Measurements from ENCODE around the gene NTMT1.

NTMT1 gene

GRCh38 chr9:129612123-129612522, 13.8 kb upstream of the NTMT1 start:
- no peak overlapping the region for H3K4me3 ChIP-seq (ENCODE audit: low read depth, low read length)
- TF ChIP-seq MAX (IDR thresholded peaks at IDR 0.05; ENCODE audit: low read depth, low read length) (no peak), CTCF (IDR thresholded peaks at IDR 0.05; ENCODE audit: low read depth, low read length) (no peak), MYC (IDR thresholded peaks at IDR 0.05; ENCODE audit: low read depth, low read length) (no peak), POLR2A (IDR thresholded peaks at IDR 0.05; ENCODE audit: extremely low read depth, insufficient read length) (no peak)
- DNase-seq (ENCODE audit: low read depth), result no peak

- no peak for TF ChIP-seq MYC (IDR thresholded peaks at IDR 0.05; ENCODE audit: low read depth, low read length)
- TF ChIP-seq MAX (IDR thresholded peaks at IDR 0.05; ENCODE audit: low read depth, low read length), result no peak
- no peak for TF ChIP-seq POLR2A (IDR thresholded peaks at IDR 0.05; ENCODE audit: extremely low read depth, insufficient read length)
- no peak for TF ChIP-seq CTCF (IDR thresholded peaks at IDR 0.05; ENCODE audit: low read depth, low read length)
Measured at GRCh38 chr9:129612815-129613519, 13.0 kb upstream of the NTMT1 start.

GRCh38 chr9:129613520-129614175, 12.3 kb upstream of the NTMT1 start:
- no peak for DNase-seq (ENCODE audit: low read depth)
- H3K4me3 ChIP-seq (ENCODE audit: low read depth, low read length), result no peak overlapping the region
- TF ChIP-seq POLR2A (IDR thresholded peaks at IDR 0.05; ENCODE audit: extremely low read depth, insufficient read length) (no peak), CTCF (IDR thresholded peaks at IDR 0.05; ENCODE audit: low read depth, low read length) (no peak), MYC (IDR thresholded peaks at IDR 0.05; ENCODE audit: low read depth, low read length) (no peak), MAX (IDR thresholded peaks at IDR 0.05; ENCODE audit: low read depth, low read length) (no peak)

More at GRCh38 chr9:129612815-129613519, 13.0 kb upstream of the NTMT1 start:
- H3K4me3 ChIP-seq (ENCODE audit: low read depth, low read length), result no peak overlapping the region
- no peak for DNase-seq (ENCODE audit: low read depth)

GRCh38 chr9:129614932-129615331, 11.0 kb upstream of the NTMT1 start:
- no peak overlapping the region for H3K4me3 ChIP-seq (ENCODE audit: low read depth, low read length)
- no peak for TF ChIP-seq POLR2A (IDR thresholded peaks at IDR 0.05; ENCODE audit: extremely low read depth, insufficient read length)
- TF ChIP-seq MAX (IDR thresholded peaks at IDR 0.05; ENCODE audit: low read depth, low read length), result no peak
- TF ChIP-seq CTCF (IDR thresholded peaks at IDR 0.05; ENCODE audit: low read depth, low read length), result no peak
- TF ChIP-seq MYC (IDR thresholded peaks at IDR 0.05; ENCODE audit: low read depth, low read length), result no peak
- DNase-seq (ENCODE audit: low read depth), result no peak

- no peak for DNase-seq (ENCODE audit: low read depth)
- TF ChIP-seq MYC (IDR thresholded peaks at IDR 0.05; ENCODE audit: low read depth, low read length), result no peak
- no peak for TF ChIP-seq CTCF (IDR thresholded peaks at IDR 0.05; ENCODE audit: low read depth, low read length)
- no peak for TF ChIP-seq MAX (IDR thresholded peaks at IDR 0.05; ENCODE audit: low read depth, low read length)
- no peak for TF ChIP-seq POLR2A (IDR thresholded peaks at IDR 0.05; ENCODE audit: extremely low read depth, insufficient read length)
- H3K4me3 ChIP-seq (ENCODE audit: low read depth, low read length), result no peak overlapping the region
Measured at GRCh38 chr9:129615407-129616285, 10.3 kb upstream of the NTMT1 start.
